ENCODE results near the gene TECR. TPM values are rescaled to one million over a fixed set of nuclear protein-coding genes. Genes with fewer than 3 reads are reported as not detected.

The TECR gene
- 100 to 1,000 TPM; 153 to 163 TPM for total RNA-seq

GRCh38 chr19:14529254-14530004 is at the start of gene TECR:
TECR (plus strand) TSS chr19:14529594; CDS start chr19:14529697, 103 bp downstream.
- ChIA-PET POLR2A (interaction anchor here (0.7 to 3.7 kb wide), 4 partner anchors 12 to 24 kb away, joined by 3 to 37 read pairs (median 6); partner anchors contain the start of gene DNAJB1), CTCF (interaction anchor here (0.7 to 1.9 kb wide), 4 partner anchors 21 to 54 kb away, joined by 3 to 9 read pairs (median 6); partner anchors contain the start of gene PTGER1)
- Mint-ChIP-seq H3K27me3 (ENCODE audit: low read depth) (no peaks in the 10 kb centered on the region), H3K27ac (peak within 1 kb of the TSS; percentile 96), H3K9me3 (ENCODE audit: insufficient read depth) (no peaks in the 10 kb centered on the region), H3K4me1 (ENCODE audit: low read depth) (peaks cover 27% of the 10 kb centered on the region), H3K4me3 (peak within 1 kb of the TSS; percentile 97), H3K36me3 (ENCODE audit: low read depth) (peaks cover 15% of the 10 kb centered on the region)
- peak; percentile 100 for DNase-seq
- peak; percentile 98 for ATAC-seq

- DNase-seq (peak; percentile 74), ATAC-seq (peak; percentile 70)
- Mint-ChIP-seq H3K27me3 (ENCODE audit: low read depth) (no peaks in the 10 kb centered on the region), H3K27ac (no peak overlapping the region), H3K36me3 (ENCODE audit: low read depth) (peaks cover 2% of the 10 kb centered on the region), H3K9me3 (ENCODE audit: insufficient read depth) (no peaks in the 10 kb centered on the region), H3K4me1 (ENCODE audit: low read depth) (peaks cover 16% of the 10 kb centered on the region), H3K4me3 (no peak overlapping the region)
- ChIA-PET POLR2A (interaction anchor here (0.6 to 1.8 kb wide), 3 partner anchors 19 to 344 kb away, joined by 3 to 5 read pairs (median 5); partner anchors contain the start of gene ASF1B), CTCF (interaction anchor here (0.6 to 6.3 kb wide), 32 partner anchors 7 to 343 kb away, joined by 3 to 30 read pairs (median 6); partner anchors contain the start of genes ADGRE5, ASF1B, GIPC1 and PKN1)
Measured at GRCh38 chr19:14479975-14480699, 49.3 kb upstream of the TECR start.

- no peak overlapping the region for H3K4me3 Mint-ChIP-seq
- ChIA-PET POLR2A (interaction anchor here (0.6 to 1.8 kb wide), 3 partner anchors 18 to 344 kb away, joined by 3 to 5 read pairs (median 5); partner anchors contain the start of gene ASF1B), CTCF (interaction anchor here (0.6 to 6.3 kb wide), 33 partner anchors 8 to 343 kb away, joined by 3 to 30 read pairs (median 5); partner anchors contain the start of genes ADGRE5, ASF1B, GIPC1 and PKN1)
Measured at GRCh38 chr19:14480700-14481079, 48.7 kb upstream of the TECR start.

GRCh38 chr19:14482172-14482941 is 47.0 kb upstream of the TECR start:
- ATAC-seq: no peak
- no peak for DNase-seq
- no peaks in the 10 kb centered on the region for H3K9me3 Mint-ChIP-seq (ENCODE audit: insufficient read depth)
- ChIA-PET POLR2A (interaction anchor here (0.6 to 1.0 kb wide), 2 partner anchors 71 to 100 kb away, joined by 3 read pairs; no protein-coding TSS in a partner anchor), CTCF (interaction anchor here (1.2 to 6.3 kb wide), 4 partner anchors 10 to 51 kb away, joined by 4 to 30 read pairs (median 18); partner anchors contain the start of gene PKN1)
- H3K27me3 Mint-ChIP-seq (ENCODE audit: low read depth): no peaks in the 10 kb centered on the region
- peaks cover 2% of the 10 kb centered on the region for H3K36me3 Mint-ChIP-seq (ENCODE audit: low read depth)
- H3K27ac Mint-ChIP-seq: no peak overlapping the region
- H3K4me3 Mint-ChIP-seq: no peak overlapping the region
- peaks cover 11% of the 10 kb centered on the region for H3K4me1 Mint-ChIP-seq (ENCODE audit: low read depth)

More at GRCh38 chr19:14480700-14481079, 48.7 kb upstream of the TECR start:
- H3K27me3 Mint-ChIP-seq (ENCODE audit: low read depth): no peaks in the 10 kb centered on the region
- ATAC-seq (no peak), DNase-seq (no peak)
- H3K9me3 Mint-ChIP-seq (ENCODE audit: insufficient read depth): no peaks in the 10 kb centered on the region
- peaks cover 10% of the 10 kb centered on the region for H3K4me1 Mint-ChIP-seq (ENCODE audit: low read depth)
- H3K27ac Mint-ChIP-seq: no peak overlapping the region
- H3K36me3 Mint-ChIP-seq (ENCODE audit: low read depth): peaks cover 2% of the 10 kb centered on the region

- Mint-ChIP-seq H3K4me3 (no peak overlapping the region), H3K27me3 (ENCODE audit: low read depth) (no peaks in the 10 kb centered on the region), H3K36me3 (ENCODE audit: low read depth) (peaks cover 15% of the 10 kb centered on the region), H3K9me3 (ENCODE audit: insufficient read depth) (no peaks in the 10 kb centered on the region), H3K4me1 (ENCODE audit: low read depth) (peaks cover 11% of the 10 kb centered on the region), H3K27ac (no peak overlapping the region)
- DNase-seq: no peak
- ChIA-PET CTCF (interaction anchor here (1.1 to 3.2 kb wide), 6 partner anchors 7 to 351 kb away, joined by 3 to 13 read pairs (median 4); partner anchors contain the start of genes ASF1B and PTGER1), POLR2A (interaction anchor here (0.7 kb wide), 1 partner anchor 64 kb away, joined by 4 read pairs; no protein-coding TSS in a partner anchor)
- ATAC-seq: no peak
Measured at GRCh38 chr19:14487370-14488125, 41.8 kb upstream of the TECR start.

GRCh38 chr19:14492756-14493337 is 36.5 kb upstream of the TECR start:
- ChIA-PET POLR2A (interaction anchor here (0.6 to 1.2 kb wide), 2 partner anchors 35 to 190 kb away, joined by 3 to 4 read pairs; no protein-coding TSS in a partner anchor), CTCF (interaction anchor here (1.0 kb wide), 1 partner anchor 12 kb away, joined by 3 read pairs; no protein-coding TSS in a partner anchor)
- H3K9me3 Mint-ChIP-seq (ENCODE audit: insufficient read depth): no peaks in the 10 kb centered on the region
- H3K4me3 Mint-ChIP-seq: no peak overlapping the region
- peaks cover 2% of the 10 kb centered on the region for H3K27me3 Mint-ChIP-seq (ENCODE audit: low read depth)
- DNase-seq (no peak), ATAC-seq (no peak)
- no peak overlapping the region for H3K27ac Mint-ChIP-seq
- H3K36me3 Mint-ChIP-seq (ENCODE audit: low read depth): peaks cover 19% of the 10 kb centered on the region
- peaks cover 35% of the 10 kb centered on the region for H3K4me1 Mint-ChIP-seq (ENCODE audit: low read depth)

GRCh38 chr19:14494411-14494810 is 35.0 kb upstream of the TECR start:
- no peak for ATAC-seq
- peak overlapping the region; percentile 22 for H3K27ac Mint-ChIP-seq
- CTCF ChIA-PET: interaction anchor here (1.2 to 2.0 kb wide), 2 partner anchors 11 to 57 kb away, joined by 3 to 8 read pairs; no protein-coding TSS in a partner anchor
- H3K27me3 Mint-ChIP-seq (ENCODE audit: low read depth): peaks cover 2% of the 10 kb centered on the region
- H3K4me1 Mint-ChIP-seq (ENCODE audit: low read depth): peaks cover 35% of the 10 kb centered on the region
- peak overlapping the region; percentile 80 for H3K4me3 Mint-ChIP-seq
- DNase-seq: no peak
- H3K9me3 Mint-ChIP-seq (ENCODE audit: insufficient read depth): no peaks in the 10 kb centered on the region
- POLR2A ChIA-PET: interaction anchor here (1.2 kb wide), 1 partner anchor 24 kb away, joined by 5 read pairs; the partner anchor contains the start of gene DNAJB1
- H3K36me3 Mint-ChIP-seq (ENCODE audit: low read depth): peaks cover 16% of the 10 kb centered on the region

- Mint-ChIP-seq H3K4me1 (ENCODE audit: low read depth) (peaks cover 35% of the 10 kb centered on the region), H3K9me3 (ENCODE audit: insufficient read depth) (no peaks in the 10 kb centered on the region), H3K27ac (peak overlapping the region; percentile 78), H3K4me3 (peak overlapping the region; percentile 80), H3K27me3 (ENCODE audit: low read depth) (peaks cover 2% of the 10 kb centered on the region), H3K36me3 (ENCODE audit: low read depth) (peaks cover 11% of the 10 kb centered on the region)
- ChIA-PET POLR2A (interaction anchor here (0.8 to 2.1 kb wide), 4 partner anchors 12 to 23 kb away, joined by 3 to 13 read pairs (median 4); partner anchors contain the start of gene DNAJB1), CTCF (interaction anchor here (0.7 to 4.4 kb wide), 8 partner anchors 8 to 147 kb away, joined by 3 to 47 read pairs (median 3); no protein-coding TSS in a partner anchor)
- DNase-seq: no peak
- peak; percentile 16 for ATAC-seq
Measured at GRCh38 chr19:14494910-14495671, 34.3 kb upstream of the TECR start.

- H3K4me1 Mint-ChIP-seq (ENCODE audit: low read depth): peaks cover 35% of the 10 kb centered on the region
- POLR2A ChIA-PET: interaction anchor here (0.5 to 2.1 kb wide), 5 partner anchors 11 to 74 kb away, joined by 3 to 13 read pairs (median 4); partner anchors contain the start of gene DNAJB1
- no peak for ATAC-seq
- H3K27me3 Mint-ChIP-seq (ENCODE audit: low read depth): peaks cover 2% of the 10 kb centered on the region
- peak overlapping the region; percentile 80 for H3K4me3 Mint-ChIP-seq
- CTCF ChIA-PET: interaction anchor here (0.7 to 4.4 kb wide), 9 partner anchors 9 to 147 kb away, joined by 3 to 47 read pairs (median 3); no protein-coding TSS in a partner anchor
- no peaks in the 10 kb centered on the region for H3K9me3 Mint-ChIP-seq (ENCODE audit: insufficient read depth)
- peaks cover 11% of the 10 kb centered on the region for H3K36me3 Mint-ChIP-seq (ENCODE audit: low read depth)
- DNase-seq: no peak
- peak overlapping the region; percentile 78 for H3K27ac Mint-ChIP-seq
Measured at GRCh38 chr19:14495672-14496028, 33.7 kb upstream of the TECR start.
